LHCN-M2 (cell line): Measurements from ENCODE around the gene AMOTL2. TPM values are rescaled to one million over a fixed set of nuclear protein-coding genes. Genes with fewer than 3 reads are reported as not detected.
A peak's percentile ranks its signal among the peaks of the same experiment; 100 is the strongest.

Experiments used
- DNase-seq: peaks from one replicate; pipeline ENCODE4 v3.0.0-alpha.2; 2012; ENCODE audit warnings: low read depth
- total RNA-seq: library from RNA; depleted of rRNA; stranded (reverse); fragments of >200 nt; gene quantifications from 2 replicates; pipeline ENCODE4 v1.2.3, GENCODE V29; 2014

The AMOTL2 gene
- total RNA-seq, 1 experiment from 2014 or later, result 72.0 TPM

GRCh38 chr3:134366221-134366927 lies 7.9 kb downstream of the AMOTL2 start:
- no peak for DNase-seq

- no peak for DNase-seq
Observed at GRCh38 chr3:134365766-134366065, 8.5 kb downstream of the AMOTL2 start.

DNA sequence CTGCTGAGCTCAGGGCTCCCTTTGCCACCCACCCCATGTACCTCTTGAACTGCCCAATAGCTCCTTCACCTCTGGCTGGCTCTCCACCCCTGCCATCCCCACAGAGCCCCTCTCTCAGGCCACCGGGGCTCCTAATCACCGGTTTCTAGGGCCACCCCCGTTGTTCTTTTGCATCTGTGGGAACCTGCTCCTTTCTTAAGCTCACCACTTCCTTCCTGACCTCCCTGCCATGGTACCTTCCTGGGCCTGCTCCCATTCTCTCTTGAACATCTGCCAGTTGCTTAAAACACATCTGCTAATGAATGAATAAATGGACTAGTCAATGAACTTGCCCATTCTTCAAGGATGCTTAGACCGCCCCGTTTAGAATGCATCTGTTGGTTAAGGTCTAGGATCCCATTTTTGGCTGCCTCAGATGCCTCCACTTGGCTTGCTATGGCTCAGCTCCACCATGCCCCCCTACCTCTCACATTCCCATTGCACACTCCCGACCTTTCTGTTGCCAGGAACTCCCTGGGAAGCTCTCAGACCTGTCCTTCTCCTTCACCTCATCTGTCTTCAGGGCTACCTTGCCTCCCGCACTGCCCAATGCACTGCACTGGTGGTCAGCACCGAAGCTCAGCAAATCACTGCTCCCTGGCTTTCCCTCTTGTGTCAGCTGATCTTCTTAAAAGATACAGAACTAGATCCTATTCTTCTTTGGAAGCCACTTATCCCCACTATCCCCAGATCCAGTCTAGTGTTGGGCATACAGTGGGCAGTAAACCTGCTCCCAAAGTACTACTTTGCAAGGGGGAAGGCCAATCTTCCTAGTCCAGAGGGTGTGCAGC lies 9.1 kb downstream of the AMOTL2 start:
- DNase-seq, result peak; percentile 57

DNA sequence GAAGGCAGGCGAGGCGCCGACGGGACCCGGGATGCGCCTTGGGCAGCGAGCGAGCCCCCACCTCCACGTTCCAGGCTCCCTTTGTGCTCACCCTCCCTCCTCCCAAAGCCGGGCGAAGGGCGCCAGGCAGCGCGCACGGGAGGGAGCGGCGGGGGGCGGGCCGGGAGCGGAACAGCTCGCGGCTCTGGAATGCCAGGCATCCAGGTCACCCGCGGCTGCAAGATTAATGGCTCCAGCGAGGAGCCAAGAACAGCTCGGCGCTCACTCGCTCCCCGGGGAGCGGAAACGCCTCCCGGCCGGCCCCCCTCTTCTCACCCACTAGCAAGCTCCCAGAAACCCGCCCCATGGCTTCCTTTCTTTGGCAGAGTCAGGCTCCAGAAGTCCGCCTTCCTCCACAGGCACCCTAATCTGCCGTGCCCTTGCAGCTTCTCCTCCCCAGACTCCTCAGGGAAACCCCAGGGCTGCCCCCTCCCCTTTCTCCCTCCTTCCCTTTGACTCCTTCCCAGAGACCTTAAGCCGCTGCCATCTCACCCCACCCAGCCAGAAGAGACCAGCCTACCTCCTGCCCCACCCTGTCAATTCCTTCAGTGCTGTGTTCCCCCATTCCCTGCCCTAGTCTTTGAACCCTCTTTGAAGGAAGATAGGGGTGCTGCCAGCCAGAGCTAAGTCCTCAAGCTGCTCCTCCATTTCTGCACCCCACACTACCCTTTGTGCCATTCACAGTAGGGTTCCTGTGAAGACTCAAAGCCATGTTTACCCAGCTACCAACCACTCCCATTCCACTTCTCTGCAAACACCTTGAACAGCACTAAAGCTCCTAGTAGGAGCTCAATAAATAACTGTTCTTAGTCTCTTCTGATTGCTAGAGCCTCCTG lies 9.9 kb downstream of the AMOTL2 start:
- DNase-seq, result peak; percentile 97

GRCh38 chr3:134363381-134363755 lies 10.9 kb downstream of the AMOTL2 start:
- DNase-seq, result peak; percentile 55

DNA sequence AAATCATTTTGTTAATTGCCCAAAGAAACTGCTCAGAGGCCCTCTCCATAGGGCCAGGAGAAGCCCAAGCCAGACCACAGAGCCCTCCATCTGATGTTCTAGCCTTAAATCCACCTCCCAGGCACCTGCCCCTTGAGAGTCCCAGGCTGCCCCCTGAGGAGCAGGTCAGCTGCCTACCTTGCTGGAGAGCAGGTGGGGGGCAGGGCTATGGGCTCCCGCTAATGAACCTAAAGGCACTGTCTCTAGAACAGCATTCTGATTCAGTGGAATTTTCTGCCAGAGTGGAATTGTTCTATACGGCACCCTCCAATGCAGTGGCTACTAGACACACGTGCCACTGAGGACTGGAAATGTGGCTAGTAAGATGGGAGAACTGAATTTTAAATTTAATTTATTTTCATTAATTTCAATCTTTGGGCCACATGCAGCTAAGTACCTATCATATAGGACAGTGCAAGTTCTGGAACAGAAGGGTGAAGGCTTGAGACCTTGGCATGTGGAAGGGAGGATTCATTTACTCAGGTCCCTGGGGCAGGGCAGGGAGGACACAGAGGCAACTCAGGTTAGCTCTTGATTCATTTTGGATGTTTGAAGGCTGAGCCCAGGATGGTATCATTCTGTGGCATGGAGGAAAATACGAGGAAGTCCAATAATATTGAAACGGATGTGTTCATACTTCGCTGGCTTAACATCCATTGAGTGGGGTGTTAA lies 11.4 kb downstream of the AMOTL2 start:
- no peak for DNase-seq

DNA sequence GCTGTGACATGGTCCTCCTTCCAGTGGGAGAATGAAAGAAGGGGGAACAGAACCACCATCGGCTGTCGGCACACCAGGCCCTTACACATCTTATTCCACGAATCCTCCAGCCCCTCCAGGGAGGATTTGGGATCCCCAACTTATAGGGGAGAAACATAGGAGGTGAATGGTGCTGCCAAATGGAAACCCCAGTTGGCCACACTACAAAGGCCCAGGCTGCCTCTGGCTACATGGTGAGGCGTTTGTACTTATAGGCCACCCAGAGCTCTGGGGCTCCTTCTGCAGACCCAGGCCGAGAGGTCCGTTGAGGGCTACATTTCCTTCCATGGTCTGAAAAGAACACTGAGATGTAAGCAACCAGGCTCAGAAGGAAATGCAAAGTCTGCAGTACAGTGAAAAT lies 12.0 kb downstream of the AMOTL2 start:
- DNase-seq, result no peak

- DNase-seq, result no peak
Observed at GRCh38 chr3:134361162-134361835, 12.9 kb downstream of the AMOTL2 start.

DNA sequence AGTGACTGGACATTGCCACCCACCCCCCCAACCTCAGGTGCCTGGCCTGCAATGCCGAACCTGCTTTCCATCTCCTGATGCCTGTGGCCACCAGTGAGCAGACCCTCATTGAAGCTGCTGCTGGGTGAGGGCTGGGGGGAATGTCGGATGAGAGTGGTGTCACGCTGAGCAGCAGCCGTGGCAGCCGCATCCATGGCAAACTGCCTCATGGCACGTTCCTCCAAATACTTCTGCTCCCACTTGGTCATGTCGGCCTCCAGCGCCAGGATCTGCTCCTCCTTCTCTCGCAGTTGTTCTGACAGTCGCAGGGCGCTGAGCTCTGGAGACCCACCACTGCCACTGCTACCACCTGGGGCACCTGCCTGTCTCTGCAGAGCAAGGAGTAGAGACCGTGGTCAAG lies 14.2 kb downstream of the AMOTL2 start:
- DNase-seq, result no peak

DNA sequence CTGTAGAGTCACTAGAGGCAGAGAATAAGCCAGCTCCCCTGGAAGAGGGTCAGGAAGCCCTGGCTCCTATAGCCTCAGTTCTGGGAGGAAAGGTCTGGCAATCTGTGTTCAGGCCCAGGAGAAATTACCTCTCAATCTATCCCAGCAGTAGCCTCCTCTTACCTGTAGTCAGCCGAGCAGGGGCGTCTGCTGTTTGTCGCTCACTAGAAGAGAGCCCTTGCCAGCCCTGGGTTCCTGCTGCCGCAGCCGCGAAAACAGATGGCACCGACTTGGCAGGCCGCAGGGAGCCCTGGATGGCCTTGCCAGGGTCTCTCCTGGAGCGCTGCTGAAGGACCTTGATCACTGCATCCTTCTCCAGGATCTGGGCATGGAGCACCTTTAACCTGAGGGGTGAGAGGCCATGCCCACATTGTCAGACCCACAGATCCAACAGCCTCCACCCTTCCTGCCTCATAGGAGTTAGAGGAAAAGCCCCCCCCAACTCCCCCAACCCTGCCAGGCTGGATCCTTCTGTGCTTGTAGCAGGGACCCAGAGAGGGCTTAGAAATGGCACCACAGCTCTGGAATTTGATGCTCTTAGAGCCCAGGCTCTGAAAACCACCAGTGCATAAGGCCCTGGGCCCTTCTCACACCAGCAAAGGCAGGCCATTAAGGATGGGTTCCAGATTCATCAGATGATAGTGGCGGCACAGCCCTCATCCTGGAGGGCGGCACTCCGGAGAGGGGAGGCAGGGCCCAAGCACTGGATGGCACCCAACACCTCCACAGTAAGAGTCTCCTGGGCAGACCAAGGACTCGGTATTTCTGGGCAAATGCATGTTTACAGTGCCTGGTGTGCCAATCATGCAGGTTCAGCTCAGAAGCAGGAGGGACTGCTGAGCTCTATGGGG lies 14.9 kb downstream of the AMOTL2 start:
- DNase-seq, result no peak

GRCh38 chr3:134357914-134358811 lies 16.1 kb downstream of the AMOTL2 start:
- DNase-seq, result peak; percentile 98

DNA sequence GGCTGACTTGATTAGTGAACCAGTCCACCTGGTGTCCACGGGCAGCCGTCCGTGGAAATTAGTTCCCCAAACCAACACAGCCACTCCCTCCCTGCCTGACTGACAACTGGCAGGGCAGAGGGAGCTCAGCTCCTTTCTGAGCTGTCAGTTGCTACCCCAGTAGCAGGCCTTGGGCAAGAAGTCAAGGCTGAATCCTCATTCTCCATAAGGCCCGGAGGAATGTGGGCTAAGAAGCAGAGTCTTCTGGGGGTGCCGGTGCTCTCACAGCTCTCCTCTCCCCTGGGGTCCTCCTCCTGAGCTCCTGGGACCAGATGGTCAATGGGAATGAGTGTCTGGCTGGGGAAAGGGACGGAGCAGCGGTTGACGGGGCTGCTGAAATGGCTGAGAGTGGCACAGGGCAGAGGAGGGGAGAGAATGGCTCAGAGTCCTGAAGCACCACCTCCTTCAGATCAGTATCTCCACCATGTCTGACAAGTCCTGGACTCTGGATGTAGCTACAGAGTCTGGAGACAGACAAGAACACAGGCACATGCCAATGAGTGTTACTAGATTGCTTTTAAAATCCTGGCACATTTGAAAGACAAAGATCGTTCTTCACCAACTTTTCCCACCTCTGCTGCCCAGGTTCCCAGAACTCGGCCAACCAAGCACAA lies 16.9 kb downstream of the AMOTL2 start:
- DNase-seq, result no peak

DNA sequence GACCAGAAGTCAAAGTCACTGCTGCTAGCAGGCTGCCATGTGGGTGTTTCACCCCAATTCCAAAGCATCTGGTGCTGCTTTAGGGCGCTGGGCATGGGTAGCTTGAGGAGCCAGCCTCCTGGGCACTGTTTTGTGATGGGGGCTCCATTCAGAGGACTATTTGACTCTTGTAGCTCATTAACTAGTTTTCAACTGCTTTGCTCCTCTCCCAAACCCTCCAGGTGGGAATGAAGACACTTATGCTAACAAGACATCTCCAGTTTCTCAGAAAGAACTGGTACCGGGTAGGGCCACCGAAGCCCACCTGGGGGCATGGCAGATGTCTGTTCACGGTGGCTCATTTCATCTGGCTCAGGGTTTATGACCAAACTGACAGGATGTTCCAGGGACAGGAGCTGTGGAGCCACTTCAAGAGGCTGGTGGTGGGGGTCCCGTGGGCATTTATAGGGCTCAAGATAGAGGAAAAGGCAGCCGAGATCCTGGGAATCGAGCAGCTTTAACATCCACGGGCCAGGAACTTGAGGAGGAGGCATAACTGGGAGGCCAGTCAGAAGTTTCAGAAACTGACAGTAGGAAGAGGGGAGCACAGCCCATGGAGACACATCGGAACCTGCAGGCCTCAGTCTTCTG lies 17.7 kb downstream of the AMOTL2 start:
- DNase-seq, result no peak

DNA sequence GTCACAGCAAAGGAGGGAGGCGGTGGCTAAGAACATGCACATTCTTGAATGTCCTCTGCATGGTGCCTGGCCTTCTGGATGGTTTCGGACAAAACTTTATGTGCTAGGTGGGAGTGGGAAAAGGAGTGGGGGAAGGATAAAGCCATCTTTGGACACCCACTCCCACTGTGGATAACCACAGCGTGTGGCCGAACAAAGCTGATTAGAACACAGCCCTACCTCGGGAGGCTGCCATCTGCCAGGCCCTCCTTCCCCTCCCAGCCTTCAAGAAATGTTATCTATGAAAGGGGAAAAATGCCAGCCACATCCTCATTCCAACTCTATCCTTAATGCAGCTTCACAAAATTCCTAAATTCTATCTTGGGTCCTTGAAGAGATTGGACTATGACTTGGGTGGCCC lies 18.8 kb downstream of the AMOTL2 start:
- no peak for DNase-seq

GRCh38 chr3:134354612-134355251 lies 19.5 kb downstream of the AMOTL2 start:
- no peak for DNase-seq

DNA sequence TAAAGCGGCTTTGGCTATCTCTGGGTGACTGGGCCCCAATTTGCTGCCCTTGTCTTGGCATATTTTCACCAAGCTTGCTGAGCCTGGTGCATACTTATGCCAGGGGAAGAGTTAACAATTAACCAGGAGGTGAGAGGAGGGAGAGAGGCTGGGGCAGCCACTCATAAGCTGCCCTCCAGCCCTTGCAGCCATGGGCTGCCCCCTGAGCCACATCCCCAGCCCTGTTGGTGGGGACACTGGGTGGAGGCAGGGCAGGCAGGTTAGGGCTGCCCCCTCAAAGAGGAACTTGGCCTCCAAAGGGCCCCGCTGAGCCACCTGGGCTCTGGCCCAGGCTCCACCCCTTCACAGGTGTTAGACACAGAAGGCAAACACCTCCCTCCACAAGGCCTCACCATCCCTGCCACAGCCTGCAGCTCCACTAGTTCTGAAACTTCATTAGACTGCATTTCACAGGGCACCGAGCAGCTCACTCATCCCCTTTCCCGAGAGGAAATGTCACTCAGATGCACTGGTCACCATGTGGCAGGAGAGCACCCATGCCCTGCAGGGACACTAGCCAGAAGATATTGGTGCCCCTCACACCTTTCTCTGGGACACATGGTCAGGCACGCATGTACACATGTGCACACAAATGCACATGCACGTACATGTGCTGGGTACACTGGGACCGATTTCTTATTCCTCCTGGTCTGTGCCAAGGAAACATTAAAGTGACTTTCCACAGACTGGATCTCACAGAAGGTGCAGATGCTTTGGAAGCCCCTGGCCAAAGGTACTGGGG lies 20.2 kb downstream of the AMOTL2 start:
- DNase-seq, result no peak
